HG02938 (cell line): ENCODE data around the gene DIP2C.
"Not testable (repeated sequence)": the region's sequence is repeated elsewhere in the genome, so short reads cannot be mapped to it uniquely, and the experiment has no call there.

ENCODE experiments used
- ATAC-seq: cut with Tn5 transposase; IDR thresholded peaks from one replicate; pipeline ENCODE4 v1.9.1; 2021; ENCODE audit warnings: mild to moderate bottlenecking, moderate library complexity; ENCODE audit not compliant: unreplicated experiment

Gene DIP2C

DNA sequence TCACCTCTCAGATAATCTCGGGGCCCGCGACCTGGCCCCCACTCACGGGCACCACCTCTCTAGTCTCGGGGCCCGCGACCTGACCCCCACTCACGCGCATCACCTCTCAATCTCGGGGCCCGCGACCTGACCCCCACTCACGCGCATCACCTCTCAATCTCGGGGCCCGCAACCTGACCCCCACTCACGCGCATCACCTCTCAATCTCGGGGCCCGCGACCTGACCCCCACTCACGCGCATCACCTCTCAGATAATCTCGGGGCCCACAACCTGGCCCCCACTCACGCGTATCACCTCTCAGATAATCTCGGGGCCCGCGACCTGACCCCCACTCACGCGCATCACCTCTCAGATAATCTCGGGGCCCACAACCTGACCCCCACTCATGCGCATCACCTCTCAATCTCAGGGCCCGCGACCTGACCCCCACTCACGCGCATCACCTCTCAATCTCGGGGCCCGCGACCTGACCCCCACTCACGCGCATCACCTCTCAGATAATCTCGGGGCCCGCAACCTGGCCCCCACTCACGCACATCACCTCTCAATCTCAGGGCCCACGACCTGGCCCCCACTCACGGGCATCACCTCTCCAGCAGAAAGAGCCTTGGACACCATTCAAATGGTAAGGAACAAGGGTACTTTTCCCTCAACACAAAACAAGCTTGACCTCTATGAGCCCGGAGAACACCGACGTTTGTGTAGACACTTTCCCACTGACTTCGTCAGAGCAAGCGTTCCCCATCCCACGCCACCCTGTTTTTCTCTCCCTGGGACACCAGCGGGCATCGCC is 104.8 kb downstream of the DIP2C start:
- not testable (repeated sequence) for ATAC-seq

DNA sequence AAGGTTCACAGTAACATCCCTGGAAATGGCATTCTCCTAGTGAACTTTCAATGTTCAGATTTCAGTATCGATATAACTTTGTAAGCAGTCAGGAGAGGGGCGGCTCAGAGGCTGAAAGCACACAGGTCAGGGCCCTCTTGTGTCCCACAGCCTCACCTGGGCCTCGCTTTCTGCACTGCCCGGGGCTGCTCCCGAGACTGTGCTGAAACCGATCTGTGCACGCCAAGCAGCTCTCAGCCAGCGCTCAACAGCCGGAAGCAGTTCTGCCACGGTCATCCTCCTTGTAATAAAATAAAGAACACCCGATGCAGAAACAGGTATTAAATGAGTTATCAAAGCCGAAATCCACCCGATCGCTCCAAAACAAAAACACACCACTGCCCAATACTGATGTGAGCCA is 106.0 kb downstream of the DIP2C start:
- ATAC-seq, result no peak

DNA sequence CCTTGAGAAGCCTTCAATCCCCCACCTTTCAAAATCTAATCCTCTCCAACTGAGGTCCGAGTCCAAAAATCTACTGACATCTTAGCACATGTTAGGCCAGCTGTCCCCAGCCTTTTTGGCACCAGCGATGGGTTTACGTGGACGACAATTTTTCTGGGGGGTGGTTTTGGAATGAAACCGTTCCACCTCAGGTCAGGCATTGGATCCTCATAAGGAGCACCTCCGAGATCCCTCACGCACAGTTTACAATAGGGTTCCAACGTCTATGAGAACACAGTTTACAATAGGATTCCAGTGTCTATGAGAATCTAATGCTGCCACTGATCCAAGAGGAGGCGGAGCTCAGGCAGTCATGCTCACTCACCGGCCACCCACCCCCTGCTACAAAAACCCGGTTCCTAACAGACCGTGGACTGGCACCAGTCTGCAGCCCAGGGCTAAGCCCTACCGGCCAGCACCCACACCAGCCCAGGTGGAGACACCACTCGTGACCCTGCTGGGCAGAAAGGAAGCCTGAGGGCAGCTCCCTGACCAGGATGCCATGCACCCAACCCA is 107.6 kb downstream of the DIP2C start:
- ATAC-seq, result no peak

DNA sequence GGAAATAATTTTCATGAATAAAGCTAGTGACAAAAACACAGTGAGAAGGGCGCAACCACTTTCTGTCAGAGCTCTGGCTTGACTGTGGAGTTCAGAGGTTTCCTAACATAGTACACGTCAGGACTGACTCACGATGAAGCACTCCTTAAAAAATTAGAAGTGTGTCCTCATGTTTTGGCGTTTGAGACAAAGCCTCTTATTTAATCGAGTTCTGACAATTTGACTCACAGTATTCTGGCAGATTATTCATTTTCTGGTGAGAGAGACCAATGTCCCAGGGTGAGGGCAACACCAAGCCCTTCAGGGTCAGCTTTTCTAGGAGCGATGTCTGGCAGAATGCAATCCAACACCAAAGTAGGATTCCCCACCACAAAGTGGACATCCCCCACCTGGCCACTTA is 108.7 kb downstream of the DIP2C start:
- ATAC-seq, result no peak

DNA sequence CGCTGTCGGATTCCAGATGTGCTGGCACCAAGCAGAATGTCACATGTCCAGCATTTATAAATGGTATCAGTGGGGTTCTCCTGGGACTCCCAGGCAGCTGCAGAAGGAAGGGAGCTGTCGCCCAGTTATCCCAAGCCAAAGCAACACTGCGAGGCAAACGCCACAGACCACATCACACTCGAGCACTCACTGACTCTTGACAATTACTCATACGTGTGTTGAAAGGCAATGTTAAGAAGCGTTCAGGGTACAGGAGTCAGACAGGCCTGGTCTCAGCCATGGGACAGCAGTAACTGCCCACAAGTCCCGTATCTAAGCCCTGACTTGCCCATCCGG is 113.4 kb downstream of the DIP2C start:
- ATAC-seq, result no peak

DNA sequence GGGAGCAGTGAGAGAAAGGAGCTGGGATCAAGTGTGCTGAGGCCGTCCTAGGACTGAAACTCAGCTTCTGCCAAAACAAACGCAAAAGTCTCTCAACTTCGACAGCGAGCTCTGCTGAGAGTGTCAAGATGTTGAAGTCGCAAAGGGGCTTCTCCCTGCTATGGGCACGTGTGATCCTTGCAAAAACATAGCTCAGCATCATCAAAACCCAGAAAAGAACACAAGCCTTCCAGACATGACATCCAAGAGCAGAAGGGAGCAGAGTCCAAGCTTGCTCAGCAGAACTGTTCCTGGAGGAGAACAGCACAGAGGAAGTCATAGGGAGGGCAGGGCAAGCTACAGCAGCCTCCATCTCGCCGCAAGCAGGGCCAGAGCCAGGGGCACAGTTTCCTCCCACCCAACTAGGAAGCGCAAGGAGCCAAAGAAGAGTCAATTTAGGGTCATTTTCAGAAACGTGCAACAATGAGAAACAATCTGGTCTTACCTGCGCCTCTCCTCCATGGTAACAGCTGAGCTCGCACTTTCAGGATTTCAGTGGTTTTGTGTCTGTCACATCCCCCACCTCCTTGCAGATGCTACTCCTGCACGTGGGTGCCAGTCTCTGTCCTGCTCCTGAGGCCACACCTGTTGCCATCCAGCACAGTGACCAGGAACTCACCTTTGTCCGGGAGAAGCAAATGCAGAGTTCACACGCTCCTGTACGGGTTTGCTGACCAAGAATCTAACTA is 113.9 kb downstream of the DIP2C start:
- ATAC-seq, result no peak

DNA sequence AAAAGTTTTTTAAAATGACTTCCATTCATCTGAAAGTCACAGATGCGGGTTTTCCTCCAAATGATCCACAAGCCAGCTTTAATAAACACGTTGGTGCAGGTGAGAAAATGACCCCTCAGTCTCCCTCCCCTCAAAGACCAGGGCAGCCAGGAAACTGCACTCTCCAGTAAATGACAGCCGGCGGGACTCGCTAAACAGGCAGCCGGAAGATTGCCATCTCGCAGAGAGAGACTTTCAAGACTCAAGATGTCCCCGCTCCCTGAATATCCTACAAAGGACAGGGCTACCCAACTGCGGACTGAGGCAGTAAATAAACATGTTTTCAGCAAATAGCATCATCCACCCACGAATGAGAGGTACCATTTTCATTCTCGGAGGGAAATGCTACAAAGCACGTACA is 116.8 kb downstream of the DIP2C start:
- ATAC-seq, result no peak

DNA sequence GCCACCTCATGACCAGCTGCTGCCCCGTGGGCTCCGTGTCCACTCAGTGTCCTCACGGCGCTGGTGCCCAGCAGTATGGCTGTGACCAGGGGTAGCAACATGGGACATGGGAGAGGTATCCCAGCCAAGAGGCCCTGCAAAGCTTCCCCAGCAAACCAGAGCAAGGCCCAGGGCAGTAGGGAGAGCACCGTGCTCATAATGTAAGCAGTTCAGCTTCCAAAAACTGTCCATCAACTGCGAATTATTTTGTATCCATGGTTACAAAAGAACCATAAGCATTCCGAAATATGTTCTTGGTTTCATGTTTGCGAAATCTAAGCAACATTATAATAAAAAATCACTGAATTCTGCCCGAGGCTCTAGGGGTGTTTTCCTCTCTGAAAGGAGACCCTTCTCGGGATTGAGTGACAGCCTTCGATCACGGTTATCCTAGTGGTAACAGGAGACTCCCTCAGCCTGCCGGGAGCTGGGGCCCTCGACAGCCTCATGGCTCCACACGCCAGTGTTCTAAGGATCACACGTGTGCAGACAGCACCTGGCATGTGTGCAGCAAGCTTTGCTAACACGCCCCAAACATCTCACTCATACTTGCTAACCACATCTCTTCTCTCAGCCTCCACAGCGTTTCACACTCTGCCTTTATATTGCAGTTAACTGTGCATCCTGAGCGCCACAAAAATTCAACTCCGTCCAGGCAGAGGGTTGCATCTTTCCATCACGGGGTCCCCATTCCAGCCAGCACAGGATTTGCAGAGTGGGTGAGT is 117.6 kb downstream of the DIP2C start:
- no peak for ATAC-seq

DNA sequence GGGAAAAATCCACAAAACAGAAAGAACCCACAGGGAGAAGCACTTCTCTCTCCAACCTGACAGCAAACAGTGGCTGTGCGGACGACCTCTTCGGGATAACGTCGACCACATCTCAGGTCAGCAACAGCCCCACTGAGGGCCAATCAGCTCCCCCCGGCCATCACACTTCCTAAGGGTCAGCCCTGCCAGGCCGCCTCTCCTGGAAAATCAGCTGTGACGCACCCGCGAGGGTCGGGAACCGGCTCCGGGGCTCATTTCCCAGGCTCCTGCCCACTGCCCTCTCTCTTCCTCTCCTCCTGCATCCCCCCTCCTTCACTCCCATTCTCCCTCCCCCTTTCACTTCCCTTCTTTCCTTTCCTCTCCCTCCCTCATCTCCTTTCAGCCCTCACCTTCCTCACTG is 118.3 kb downstream of the DIP2C start:
- no peak for ATAC-seq

DNA sequence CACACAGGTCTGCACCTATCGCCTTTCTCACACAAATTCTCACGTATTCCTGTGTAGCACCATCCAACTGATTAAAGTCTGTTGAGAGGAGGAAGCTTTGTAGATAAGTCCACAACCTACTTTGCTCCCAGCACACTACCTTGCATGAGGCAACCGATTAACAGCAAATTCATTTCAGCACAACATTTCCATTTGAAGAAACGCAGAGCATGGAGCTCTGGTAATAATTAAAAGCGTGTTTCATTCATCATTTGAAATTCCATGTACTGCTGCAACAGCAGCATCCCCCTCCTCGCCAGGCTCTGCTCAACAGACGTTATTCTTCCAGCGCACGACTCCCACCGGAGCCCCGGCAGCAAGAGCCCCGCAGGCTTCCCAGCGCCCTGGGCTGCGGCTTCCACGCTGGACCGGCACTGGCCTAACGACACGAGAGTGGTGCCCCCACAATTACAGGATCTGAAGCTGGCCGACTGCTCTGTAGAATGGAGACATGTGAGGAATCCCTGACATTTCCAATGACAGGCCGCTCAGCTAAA is 118.8 kb downstream of the DIP2C start:
- no peak for ATAC-seq

DNA sequence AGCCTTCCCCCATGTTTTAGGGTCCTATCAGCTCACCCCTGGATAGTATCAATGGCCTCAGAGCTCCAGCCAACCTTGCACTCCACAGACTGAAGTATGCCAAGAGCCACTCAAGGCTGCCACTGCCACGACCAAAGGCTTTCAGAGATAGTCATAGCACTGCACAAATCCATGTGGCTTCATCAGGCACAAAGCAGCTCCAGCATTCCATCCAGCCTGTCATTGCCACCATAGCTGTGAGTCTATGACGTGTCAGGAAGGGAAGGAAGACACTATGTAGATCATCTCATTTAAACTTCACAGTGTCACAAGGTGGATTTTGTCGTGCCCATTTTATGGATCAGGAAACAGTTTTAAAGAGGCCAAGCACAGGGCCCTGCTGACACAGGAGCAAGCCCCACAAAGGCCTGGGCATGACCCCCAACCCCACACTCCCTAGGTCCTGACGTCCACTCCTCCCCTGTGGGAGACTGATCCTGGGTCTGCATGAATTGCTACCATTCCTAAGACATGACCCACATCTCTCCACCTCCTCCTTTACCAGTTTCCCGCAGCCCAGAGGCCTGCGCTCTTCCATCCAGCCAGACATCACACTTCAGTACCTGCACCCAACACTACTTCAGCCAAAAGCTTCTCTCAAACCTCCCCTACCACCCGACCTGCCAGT is 119.4 kb downstream of the DIP2C start:
- no peak for ATAC-seq

DNA sequence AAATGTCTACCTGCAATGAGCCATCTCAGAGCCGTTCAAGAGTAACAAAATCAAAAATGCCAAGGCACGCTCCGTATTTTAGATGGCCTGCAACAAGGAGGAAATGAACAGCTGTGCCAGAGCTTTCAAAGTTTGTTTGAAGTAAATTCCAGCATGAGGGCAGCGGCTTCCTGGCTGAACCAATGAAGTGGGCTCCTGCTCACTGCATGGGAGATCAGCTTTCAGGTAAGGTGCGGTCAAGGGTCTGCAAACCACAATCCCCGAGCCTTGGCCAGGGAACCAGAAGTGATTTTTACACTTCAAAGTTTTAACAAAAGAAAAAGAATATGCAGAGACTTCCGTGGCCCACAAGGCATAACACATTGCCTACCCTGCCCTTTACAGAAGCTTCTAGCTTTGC is 120.6 kb downstream of the DIP2C start:
- ATAC-seq, result no peak

DNA sequence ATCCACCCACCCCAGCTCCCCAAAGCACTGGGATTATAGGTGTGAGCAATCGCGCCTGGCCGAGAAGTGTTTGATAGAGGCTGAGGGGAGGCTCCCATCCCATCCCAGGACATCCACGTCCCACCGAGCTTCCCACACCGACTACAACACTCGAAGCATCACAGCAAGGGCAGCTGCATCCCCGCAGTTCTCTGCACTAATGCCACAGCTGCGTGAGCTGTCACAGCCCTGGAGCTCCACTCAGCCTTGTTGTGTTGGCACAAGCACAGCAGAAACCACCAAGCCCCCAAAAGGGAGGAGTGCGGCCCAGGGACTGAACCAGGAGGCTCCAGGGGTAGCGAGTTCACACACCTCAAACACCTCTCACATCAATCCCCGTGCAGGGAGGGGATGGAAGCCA is 121.6 kb downstream of the DIP2C start:
- ATAC-seq, result no peak

DNA sequence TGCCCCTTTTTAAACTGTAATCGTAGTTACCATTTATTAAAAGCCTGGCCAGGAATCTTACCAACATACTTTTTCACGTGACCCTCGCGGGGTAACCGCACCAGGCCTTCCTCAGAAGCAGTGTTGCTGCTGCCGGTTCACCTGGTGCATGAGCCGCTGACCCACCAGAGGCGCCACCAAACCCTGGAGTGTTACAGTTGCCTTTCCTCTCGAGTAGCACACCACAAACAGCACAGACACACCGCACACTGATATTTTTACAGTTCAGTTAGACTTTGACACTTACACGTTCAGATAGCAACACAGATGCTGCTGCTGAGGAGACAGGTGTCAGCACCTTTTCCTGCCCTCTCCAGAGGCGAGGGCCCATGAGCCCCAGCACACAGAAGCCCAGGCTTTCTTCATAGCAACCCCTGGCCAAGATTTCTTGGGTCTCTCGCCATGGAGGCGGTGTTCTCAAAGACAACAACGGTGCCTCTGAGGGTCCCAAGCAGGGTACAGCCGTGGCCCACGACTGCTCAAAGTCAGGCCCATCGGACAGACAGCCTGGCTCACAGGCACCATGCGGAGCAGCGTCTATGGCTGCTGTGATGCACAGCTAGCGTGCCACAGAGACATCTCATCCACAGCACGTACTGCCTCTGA is 123.1 kb downstream of the DIP2C start:
- no peak for ATAC-seq

DNA sequence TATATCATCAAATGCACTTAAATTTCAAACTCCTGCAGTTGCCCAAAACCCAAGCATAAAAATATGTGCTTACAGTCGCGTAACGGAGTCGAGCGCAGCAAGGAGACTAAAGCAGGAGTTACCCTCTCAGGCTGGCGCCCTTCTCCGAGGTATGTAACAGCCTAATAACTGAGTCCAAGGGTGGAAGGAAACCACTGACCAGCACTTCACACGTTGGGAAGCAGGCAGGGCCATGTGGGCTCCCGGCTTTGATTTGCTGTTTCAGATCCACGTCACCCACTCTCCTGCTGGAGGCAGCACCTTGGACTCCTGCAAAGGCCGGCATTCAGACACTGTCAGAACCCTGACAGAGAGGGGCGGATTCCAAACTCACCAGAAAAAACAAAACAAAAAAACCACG is 123.8 kb downstream of the DIP2C start:
- ATAC-seq, result no peak

DNA sequence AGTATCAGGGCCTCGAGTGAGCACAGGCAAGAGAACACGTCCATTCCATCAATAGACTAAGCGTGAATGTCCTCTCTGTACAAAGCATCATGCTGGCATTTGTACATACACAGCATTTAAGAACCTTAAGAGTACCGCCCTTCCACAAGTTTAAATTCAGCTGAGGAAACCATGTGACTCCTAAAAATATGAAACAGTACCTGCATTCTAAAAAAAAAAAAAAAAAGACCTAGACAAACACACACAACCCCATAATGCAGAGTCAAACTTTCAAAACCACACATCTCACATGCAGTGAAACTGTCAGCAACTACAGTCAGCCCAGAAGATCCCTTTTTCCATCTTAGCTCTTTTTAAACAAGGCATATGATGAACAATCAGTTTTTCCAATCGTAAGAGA is 124.3 kb downstream of the DIP2C start:
- ATAC-seq, result no peak

DNA sequence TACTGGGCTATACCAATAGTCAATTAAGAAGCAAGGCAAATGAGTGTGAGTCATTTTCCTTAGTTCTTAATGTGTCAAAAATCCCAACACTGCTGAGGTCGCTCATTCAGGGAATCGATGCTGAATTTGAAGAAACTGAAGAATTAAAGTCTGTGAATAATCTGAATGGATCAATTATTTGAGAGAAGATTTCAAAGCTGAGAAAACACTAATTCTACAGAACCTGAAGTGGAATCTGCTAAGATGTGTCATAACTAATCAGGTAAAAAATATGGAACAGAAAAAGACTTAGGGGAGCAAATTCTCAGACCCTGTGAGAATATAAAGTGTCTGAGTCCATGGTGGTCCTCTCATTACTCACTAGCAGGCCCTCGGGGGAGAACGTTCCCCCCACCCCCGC is 125.6 kb downstream of the DIP2C start:
- no peak for ATAC-seq

DNA sequence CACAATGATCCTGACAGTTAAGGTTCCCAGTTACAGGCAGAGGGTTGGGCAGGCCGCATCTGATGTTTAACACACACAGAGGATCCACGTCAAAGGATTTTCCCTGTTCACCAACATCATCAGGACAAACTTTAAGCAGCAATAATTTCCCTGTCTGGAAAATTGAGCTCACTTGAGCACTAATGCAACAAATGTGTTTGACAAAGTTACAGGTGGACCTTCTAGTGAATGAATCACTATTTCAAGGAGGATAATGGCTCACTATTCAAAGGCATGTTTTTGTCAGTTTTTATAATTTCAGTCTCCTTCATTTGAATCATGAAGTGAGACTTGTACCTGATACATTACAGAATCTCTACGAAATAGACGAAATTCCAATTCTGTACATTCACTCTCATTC is 127.3 kb downstream of the DIP2C start:
- ATAC-seq, result no peak

DNA sequence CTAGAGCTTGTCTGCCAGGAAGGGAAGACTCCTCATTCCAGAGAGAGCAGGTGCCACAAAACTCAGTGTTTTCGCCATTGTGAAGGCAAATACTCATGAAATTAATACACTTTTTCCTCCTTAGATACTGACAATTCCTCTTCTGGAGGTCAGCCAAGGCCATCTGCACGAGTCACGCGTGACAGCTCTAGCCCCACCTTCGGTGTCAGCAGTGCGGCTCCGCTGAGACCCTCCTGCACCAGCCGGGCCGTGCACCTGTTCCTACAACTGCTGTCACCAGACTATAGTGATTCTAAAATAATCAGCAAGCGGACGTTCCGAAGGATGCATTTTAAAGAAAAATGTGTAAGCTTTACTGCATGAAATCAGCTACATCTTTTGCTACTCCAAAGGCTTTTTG is 127.7 kb downstream of the DIP2C start:
- ATAC-seq, result no peak

DNA sequence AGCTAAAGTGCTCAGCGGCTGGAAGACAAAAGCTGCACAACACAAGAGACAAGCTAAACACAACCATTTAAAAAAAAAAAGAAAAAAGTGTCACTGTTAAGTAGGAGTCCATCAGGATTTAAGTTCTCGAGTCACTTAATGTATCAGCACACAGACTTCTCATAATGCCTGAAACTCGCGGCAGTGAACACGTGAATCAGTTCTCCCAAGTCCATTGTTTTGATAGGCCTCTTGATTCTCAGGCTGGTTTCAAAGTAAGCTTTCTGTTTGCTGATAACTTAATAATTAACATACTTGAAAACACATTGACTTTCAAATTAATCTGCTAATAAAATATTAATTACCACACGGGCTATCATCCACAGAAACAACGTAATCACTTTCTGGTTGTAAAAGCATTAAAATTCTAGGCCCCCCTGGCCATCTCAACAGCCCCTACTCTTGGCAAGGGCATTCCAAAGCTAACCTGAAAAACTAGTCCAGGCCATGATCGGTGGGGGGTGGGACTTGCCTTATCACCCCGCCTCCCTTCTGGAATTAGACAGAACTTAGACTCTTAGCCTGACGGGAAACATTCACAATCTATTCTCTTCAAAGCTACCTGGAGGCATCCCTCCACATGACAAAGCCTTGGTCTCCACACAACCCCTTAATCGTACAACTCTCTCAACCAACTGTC is 129.0 kb downstream of the DIP2C start:
- ATAC-seq, result no peak
